IPS DF 19.7 (cell line): ENCODE measurements around the gene OR10A4.
"Not testable (repeated sequence)": the region's sequence is repeated elsewhere in the genome, so short reads cannot be mapped to it uniquely, and the experiment has no call there.

Experiments used
- DNase-seq: peaks from one replicate; pipeline ENCODE4 v3.0.0-alpha.2; 2013; ENCODE audit warnings: low read depth, low spot score

Gene OR10A4

GRCh38 chr11:6898911-6899310 is 22.5 kb downstream of the OR10A4 start:
- DNase-seq = no peak

- DNase-seq = no peak
Measured at GRCh38 chr11:6900327-6900999, 24.0 kb downstream of the OR10A4 start.

GRCh38 chr11:6904804-6905203 is 28.4 kb downstream of the OR10A4 start:
- DNase-seq = not testable (repeated sequence)

GRCh38 chr11:6911378-6911777 is 35.0 kb downstream of the OR10A4 start:
- no peak for DNase-seq

DNA sequence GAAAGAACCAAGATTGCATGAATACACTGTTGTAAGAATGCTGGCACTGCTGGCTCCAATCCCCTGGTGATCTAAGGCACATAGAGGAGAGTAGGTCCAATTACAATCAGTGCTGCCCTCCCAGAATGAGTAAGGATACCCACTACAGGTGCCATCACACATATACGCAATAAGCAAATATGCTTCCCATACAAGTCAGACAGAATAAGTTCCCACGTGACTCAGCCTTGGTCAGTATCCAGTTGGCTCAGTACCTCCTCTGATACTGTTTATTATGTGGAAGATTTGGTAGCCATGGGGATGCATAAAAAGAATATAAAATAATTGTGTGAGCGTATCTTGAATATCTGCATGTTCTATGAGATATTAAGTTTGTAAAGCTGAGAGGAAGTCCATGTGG is 35.5 kb downstream of the OR10A4 start:
- no peak for DNase-seq

GRCh38 chr11:6919698-6920097 is 43.3 kb downstream of the OR10A4 start:
- no peak for DNase-seq

DNA sequence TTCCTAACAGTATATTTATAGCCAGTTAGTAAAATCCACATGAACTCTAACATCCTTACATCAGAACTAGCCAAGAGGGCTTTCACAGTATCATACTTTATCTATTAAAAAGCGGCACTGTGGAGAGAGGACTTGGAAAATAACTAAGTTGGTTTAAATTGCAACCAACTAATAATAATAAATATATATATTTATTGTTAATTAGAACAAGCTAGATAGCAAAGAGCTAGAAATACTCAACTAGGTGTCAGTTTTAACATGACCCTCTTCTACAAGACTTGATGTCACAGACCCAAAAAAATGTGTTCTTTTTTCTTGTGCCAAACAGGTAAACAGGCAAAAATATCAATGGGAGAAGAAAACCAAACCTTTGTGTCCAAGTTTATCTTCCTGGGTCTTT is 44.3 kb downstream of the OR10A4 start, which contains the start of gene OR2D3:
Gene OR2D3, plus strand, starts transcription at position 301 of the 400 bp plus-strand sequence. Its CDS starts 0 bp downstream, at position 301.
- DNase-seq = no peak

GRCh38 chr11:6925007-6925577 is 48.7 kb downstream of the OR10A4 start:
- DNase-seq = no peak

DNA sequence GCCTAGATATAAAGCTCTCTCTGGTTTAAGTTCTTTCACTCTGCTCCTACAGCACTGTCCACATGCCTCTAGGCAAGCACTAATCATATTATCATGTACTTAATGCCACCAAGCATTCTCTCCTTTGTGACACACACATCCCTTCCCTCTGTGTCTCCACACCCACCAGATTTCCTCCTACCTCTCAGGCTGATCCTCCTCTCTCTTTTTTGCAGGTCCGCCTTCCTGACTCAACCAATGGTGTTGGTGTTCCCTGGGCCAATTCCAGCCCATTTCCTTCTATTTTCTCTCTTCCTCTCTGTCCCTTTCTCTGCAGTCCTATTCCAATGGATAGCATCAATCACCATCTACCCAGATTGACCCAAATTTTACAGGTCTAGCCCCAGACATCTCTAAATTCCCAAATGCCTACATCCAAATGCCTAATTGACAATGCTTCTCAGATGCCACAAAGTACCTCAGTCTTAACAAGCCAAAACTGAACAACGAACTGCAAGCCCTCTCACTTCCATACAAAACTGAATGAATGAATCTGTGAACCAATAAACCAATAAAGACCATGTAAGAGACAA is 49.3 kb downstream of the OR10A4 start:
- no peak for DNase-seq

GRCh38 chr11:6926208-6927029 is 50.0 kb downstream of the OR10A4 start, which contains the start of gene ZNF215:
ZNF215 (plus strand) TSS chr11:6926426; CDS start chr11:6932273, 5,847 bp downstream.
- DNase-seq = peak; percentile 63

DNA sequence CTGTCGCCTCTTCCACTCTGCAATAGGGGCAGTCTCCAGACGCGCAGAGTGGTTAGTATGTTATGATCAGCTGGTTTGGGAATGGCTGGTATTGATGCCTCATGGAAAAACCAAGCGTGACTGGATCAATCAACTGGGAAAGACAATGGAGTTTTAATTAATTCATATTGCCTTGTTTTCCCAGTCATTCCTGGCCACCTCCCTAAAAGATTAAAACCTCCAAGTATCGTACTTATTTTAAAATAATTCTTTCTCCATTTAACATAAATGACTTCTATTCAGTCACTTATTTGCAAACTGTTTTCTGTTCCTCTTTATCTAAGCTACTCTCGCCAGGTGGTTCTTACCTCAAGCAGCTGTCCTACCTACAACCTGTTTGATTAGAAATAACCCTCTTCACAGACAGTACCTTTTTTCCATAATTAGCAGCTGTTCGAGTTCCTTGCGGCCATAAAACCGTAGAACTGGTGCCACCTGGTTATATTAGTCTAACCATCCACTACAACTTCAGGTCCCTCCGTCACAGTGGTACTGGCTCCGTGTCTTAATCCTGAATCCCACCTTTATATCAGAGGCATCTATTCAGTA is 50.7 kb downstream of the OR10A4 start:
- DNase-seq = no peak
